GM21723 (cell line): ENCODE measurements around the gene RAB24.
A peak's percentile ranks its signal among the peaks of the same experiment; 100 is the strongest.
"Not testable (repeated sequence)": the region's sequence is repeated elsewhere in the genome, so short reads cannot be mapped to it uniquely, and the experiment has no call there.

Experiments used
- ATAC-seq: cut with Tn5 transposase; IDR thresholded peaks from one replicate; pipeline ENCODE4 v1.9.1; 2021; ENCODE audit warnings: mild to moderate bottlenecking, moderate library complexity; ENCODE audit not compliant: unreplicated experiment

Gene RAB24

DNA sequence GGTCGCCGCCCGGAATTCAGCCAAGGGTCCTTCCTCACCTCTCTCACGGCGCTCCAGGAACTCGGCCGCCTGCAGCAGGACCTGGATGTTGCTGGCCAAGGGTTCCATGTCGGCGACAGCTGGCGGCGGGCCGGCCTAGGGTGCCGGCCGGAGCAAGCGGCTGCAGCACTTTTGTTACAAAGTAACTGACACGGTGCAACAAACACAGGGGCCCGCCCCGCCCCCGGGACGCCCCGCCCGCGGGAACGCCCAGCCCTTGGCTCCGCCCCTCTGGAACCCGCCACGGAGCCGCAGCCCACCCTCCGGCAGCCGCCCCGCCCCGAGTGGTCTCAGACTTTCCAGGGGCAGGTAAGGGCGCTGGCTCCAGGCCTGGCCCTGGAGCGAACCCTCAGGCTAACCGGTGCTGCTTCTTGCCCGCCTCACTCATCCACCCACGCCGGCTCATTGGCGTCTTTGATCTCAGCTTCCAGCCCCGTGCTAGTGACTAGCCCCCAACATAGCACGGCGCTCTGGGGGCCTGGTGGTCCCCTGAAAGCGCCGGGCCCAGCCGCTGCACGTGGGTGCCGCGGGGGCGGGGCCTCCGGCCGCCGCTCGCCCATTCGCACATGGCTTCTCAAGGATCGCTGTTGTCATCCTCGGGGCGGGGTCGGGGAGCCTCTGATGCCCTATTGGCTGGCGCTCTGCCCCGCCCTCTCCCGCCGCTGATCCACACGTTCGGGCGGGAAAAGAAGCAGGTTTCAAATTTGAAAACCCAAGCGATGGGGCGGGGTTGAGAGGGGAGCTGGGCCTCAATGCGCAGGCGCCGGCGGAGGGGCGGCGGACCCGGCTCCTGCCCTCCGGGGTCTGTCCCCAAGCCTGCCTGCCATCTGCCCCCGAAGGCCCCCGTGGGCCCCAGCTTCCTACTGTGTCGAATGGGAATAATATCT, 8.5 kb upstream of the RAB24 start, which contains the start of gene MXD3:
Gene MXD3 (minus strand): TSS at position 176 of the 926 bp plus-strand sequence. CDS start 68 bp downstream, at position 108.
- peak; percentile 69 for ATAC-seq

DNA sequence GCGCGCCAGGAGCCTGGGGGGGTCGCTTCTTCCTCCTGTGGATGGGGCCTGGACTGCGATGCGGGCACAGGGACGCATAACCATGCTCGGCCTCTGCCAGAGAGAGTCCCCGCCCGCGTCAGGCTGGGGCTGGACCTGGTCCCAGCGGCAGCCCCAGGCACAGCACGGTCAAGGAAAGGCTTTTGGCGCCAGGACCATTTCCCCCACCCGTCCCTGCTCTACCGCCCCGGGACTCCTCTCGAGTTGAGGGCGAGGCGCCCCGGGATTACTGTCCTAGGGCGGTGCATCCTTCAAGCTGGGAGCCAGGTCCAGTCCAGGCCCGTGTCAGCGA, 7.8 kb upstream of the RAB24 start:
- ATAC-seq: peak; percentile 1

DNA sequence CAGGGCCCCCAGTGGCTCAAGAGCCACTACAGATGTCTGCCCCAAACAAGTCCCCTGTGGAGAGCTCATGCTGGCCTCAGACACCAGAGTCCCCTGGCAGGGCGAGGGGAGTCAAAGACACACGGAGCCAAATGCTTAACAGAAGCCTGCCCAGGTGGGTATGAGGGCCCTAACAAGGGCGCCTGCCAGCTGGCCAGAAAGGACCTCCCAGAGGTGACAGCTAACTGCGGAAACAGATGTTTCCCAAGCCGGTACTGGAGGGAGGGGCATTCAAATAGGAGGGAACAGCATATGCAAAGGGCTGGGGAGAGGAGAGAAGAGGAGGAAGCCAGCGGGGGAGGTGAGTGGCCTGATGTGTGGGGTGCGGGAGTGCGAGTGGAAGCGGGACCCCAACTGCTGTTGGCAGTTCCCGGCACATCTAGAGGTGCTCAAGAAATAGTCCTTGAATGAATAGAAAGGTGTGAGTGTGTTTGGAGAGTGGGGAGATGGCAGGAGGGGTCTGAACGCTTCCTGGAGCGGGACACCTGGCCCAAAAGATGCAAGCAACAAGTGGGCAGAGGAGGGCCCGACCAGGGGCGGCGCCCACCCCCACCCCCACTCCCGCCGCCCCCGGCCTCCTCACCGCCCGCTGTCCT, 7.4 kb upstream of the RAB24 start:
- peak; percentile 0 for ATAC-seq

DNA sequence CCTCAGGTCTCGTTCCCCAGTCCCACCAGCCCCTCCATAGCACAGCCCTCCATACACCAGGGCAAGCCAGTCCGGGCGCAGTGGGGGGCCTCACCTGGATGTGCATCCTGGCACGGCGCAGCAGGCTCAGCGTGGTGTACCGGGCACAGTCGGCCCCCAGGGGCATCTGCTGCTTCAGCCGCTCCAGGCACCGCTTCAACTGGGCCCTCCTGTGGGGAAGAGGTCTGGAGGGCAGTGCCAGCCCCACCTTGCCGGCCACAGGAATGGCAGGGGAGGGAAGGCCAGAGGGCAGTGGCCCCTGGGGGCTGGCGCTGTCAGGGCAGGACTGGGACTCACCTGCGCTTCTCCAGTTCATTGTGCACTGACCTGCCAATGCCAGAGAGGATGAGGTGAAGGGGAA, 6.8 kb upstream of the RAB24 start:
- no peak for ATAC-seq

DNA sequence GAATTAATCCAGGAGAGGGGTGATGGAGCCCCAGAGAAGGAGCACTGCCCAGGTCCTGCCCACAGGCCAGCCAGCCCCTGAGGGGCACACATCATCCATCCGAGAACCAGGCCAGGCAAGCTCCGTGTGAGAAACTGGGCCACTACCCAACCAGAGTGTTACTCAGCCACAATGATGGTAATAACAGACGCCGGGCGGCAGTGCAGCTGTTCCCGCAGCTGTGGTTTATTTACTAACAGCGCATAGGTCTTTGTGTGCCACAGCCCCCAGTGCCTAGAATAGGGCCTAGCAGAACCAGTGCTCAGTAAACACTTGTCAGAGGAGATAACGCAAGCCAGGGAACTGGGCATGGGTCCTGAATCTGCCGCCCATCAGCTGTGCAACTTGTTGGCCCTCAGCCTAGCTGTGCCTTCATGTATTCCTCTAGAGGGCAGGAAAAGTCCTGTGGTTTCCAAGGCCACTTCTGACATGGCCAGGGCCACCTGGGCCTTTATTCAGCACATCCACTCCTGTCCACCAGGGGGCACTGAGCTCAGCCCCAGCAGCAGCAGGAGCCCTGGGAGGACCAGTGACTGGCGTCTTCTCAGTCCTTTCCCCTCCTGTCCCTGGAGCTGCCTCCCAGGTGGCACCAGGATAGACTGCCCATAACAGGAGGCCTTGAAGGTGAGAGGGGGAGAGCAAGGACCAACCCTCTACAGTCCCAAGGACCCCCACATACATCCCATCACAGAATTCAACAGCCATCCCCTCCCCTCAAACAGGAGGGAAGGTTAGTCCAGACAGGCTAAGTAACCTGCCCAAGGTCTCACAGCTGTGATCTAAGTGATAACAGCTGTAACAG, 6.1 kb upstream of the RAB24 start:
- no peak for ATAC-seq

DNA sequence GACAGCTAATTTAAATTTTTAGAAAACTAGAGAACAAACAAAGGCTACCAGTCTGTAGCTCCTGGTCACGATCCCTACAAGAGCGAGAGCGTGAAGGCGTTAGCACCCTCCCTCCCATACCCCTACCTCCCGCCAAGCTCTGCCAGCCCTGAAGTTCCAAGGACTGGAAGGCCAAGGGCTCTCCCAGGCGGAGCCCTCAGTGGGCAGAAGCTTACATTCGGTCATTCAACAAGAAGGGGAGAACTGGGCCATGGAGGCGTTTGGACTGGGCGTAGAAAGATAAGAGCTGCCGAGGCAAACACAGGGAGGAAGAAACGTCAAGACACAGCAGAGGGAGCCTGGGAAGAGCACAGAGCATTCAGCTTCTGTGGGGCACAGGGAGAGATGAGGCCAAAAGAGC, 5.2 kb upstream of the RAB24 start:
- no peak for ATAC-seq

DNA sequence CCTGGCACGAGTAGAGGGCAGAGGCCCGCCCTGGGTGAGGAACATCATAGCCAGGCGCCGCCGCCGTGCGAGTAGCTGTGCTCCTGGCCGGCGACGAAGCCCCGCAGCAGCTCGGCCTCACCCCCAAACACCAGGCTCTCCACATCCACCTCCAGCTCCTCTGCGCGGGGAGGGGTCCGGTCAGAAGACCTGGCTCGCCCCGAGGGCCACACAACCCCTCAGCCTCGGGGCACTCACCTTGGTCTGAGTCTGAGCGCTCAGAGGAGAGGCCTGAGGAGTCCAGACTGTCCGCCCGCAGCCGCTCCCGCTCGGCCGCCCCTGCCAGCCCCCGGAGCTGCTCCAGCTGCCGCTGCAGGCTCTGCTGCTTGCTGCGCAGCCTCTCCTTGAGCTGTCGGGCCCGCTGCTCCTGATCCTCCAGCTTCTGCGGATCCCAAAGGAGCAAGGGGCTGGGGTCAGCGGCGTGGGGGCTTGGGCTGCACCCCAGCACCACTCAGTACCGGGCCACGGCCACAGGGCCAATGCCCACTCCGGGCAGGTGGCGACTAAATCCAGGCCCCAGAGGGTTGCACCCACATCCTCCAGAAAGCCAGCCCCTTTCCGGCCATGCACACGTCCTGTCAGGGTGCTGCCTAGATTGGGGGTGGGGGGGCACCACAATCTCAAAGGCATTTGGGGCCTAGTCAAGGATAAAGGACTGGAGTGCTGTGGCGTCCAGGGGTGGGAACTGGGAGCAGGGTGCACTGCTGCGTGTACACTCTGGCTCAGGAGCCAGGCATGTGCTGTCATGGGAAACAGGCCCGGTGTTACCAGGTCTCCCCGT, 4.2 kb upstream of the RAB24 start:
- no peak for ATAC-seq

DNA sequence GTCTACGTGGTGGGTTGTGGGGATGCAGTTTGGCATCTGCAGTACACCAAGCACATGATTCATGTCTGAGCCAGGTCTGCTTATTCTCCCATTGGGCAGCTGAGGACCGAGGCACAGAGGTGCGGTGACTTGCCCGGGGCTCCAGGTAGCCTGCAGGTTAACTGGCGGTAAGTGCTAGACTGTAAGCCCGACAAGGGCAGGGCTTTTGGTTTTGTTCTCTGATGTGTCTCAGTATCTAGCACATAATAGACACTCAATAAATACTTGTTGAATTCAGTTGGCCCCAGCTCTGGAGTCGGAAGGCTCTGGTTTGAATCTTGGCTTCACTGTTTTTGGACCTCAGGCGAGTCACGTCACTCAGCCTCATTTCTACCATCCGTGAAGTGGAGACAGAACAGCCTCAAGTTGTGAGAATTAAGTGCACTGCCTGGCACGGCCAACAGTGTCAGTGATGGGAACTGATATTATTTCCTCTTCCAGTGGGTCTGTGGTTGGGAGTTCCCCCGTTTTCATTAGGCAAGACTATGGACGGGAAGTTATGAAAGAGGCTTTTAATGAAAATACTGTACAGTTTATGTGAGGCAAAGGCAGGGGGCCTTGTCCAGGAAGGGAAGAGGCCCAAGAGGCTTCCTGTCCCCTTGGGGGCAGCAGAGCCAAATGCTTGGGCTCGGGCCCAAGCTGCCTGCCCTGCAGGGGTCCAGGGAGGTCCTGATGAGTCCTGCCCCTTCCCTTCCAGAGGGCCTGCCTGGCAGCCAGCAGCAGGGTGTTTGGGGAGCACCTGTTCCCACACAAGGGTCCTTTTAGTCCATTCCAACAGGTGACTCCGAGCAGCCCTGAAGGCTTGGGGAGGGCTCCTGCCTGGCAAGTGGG, 3.4 kb upstream of the RAB24 start:
- ATAC-seq: no peak

DNA sequence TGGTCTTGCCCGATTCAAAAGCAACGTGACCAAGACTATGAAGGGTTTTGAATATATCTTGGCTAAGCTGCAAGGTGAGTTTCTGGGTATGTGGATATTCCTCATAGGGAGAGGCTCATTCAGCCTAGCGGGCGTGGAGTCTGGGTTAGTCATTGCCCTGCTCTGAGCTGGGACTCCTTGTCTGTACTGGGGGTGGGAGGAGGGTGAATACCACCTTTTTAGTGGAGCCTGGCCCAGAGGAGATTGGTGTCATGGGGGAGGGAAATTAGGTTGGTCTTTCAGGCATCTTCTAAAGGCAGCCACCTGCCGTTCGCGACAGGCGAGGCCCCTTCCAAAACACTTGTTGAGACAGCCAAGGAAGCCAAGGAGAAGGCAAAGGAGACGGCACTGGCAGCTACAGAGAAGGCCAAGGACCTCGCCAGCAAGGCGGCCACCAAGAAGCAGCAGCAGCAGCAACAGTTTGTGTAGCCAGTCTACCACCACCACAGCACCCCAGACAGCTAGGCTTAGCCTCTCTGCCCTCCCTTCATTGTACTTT, 2.7 kb upstream of the RAB24 start:
- not testable (repeated sequence) for ATAC-seq

DNA sequence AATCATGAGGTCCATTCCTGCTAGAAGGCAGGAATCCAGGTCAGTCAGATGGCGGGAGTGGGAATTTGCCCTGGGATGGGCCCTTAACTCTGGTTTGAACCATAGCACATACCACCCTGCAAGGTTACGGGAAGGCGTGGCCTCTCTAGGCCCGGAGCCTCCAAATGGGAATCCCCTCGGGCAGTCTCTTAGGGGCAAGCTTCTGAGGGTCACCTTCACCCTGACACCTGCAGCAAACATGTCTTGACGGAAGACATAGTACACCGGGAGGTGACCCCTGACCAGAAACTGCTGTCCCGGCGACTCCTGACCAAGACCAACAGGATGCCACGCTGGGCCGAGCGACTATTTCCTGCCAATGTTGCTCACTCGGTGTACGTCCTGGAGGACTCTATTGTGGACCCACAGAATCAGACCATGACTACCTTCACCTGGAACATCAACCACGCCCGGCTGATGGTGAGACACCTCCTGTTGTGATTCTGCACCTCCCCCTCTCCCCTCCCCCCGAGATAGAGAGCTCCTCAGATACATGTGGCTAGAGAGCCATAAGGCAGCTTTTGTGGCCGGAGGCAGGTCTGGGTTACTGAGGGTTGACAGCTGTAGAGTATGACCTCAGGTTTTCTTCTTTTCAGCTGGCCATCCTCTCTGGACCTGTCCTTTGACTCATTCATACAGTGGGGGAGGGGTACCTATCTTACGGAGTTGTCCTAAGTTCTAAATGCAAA, 1.0 kb upstream of the RAB24 start:
- no peak for ATAC-seq

DNA sequence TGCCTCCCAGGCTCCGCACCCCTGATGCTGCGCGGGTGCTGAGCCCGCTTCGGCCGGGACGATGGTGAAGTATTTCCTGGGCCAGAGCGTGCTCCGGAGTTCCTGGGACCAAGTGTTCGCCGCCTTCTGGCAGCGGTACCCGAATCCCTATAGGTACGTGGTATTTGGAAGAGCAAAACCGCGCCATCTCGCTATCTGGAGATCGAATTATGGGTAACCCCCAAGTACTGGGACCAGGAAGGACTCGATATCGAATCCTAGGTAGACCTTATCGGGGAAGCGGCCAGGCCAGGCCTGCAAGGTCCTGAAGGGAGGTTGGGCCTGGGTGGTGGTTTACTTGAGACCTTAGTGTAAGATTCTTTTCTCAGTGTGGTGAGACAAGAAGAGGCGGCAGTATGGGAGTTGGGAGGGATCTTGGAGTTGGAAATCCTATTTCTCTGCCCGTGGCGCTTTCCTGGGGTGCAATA, 439 bp upstream of the RAB24 start:
- peak; percentile 12 for ATAC-seq

DNA sequence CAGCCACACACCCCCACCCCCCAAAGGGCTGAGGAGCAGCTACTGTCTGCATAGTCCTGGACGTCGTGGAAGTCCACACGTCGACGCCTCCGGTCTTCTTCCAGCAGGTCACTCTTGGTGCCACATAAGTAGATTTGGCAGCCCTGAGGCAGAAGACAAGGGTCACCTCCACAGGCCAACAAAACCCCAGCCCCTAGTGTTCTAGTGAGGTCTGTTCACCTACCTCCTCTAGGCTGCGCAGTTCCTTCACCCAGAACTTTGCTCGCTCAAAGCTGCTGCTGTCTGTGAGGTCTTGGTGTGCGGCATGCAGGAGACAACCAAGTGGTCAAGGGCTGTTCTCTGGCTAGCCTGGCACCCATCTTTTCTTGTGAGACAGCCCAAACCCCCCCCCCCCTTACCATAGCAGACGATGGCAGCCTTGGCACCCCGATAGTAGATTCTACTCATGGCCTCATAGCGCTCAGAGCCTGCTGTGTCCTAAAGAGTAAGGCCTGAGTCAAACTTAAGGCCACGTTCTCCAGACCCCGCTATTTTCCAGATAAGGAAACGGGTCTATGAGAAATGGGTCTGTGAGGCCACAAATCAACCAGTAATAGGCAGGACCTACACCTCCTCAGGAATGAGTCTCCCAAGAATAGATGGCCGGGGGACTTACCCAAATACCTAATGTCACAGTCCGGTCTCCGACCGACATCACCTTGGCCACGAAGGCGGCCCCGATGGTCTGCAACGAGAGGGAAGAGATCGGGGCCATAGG, 987 bp downstream of the RAB24 start:
- ATAC-seq: no peak

DNA sequence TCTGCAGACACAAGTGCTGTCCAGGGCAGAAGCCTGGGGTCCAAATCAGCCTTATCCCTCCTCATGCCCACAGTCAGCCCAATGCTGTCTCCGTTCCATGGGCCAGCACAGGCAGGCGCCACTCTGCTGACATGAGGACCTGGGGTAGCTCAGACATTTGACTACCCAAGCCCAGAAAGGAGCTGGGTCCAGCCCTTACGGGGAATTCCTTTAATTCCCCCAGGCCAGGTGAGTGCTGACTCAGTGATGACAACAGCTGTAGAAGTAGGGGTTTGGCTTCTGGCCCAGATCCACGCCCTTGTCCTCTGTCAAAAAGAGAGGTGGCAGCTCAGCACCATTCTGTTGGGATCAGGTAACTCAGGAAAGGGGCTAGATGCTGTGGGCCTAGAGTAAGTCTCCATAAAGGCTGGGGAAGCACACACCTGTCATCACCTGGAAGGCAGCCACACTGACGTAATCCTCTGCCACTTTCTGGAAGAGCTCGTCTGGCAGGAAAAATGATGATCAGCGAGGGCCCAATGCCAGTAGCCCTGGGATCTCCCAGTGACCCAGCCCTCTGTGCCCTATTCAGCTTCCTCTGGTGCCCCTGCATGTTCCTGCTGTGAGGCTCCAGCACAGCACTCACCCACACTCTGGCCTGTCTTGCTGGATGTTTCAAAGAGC, 1.9 kb downstream of the RAB24 start:
- no peak for ATAC-seq

DNA sequence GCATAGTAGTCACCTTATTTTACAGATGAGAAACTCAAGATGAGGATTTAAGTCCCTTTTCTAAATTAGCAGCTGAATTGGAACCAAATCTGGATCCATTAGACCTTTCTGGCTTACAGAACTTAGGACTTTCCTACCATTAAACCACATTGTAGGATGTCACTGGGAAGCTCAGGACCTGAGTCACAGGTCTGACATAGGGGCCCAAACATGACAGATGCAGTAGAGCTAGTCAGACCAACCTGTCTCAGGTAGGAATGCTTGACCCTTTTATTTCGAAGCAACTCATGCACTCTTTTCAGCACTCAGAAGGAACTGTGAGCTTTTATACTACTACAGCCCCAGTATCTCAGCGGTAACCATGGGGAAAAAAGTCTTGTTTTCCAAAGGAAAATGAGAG, 2.6 kb downstream of the RAB24 start:
- no peak for ATAC-seq

DNA sequence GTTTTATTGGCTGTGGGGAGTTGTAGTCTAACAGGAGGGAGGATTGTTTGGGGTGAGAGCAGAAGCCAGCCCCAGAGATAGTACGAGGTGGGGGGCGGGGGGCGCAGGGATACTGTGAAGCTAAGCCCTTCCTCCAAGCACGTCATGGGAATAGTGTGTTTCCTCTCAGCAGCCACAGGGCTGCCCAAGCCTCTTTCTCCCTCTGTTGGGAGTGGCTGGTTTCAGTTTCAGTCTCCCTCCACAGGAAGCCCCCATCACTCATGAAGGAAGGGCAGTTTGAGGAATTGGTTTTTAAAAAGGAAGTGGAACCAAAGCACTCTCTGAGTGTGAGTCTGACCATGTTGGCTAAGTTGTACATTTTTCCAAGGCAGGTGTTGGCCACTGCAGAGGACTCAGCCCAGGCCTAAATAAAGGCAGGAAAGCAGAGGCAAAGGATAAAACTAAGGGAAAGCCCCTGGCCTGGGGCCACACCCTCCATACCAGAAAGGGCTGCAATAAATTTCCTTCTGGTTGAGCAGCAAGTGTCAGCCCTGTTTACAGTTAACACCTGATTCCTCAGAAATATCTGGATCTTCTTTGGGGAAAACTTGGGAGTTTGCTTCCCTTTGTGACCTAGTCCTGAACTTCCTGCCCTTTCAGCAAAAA, 3.2 kb downstream of the RAB24 start:
- peak; percentile 36 for ATAC-seq

DNA sequence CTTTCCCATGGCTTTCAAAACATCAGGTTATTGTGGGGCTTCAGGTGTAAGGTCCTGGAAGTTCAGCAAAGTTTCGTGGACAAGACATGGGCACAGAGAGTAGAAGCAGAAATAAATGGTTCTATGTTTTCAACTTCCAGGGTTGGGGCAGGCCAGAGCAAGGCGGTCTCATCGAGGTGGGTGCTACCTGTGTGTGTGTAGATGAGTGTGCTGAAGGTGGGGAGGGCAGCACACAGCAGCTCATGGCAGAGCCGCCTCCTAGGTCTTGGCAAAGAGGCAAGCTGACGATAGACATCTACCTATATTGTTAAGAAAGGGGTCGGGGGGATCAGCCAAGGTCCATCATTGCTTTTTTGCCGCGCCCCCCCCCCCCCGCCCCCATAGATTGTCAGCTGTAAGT, 3.8 kb downstream of the RAB24 start:
- no peak for ATAC-seq

DNA sequence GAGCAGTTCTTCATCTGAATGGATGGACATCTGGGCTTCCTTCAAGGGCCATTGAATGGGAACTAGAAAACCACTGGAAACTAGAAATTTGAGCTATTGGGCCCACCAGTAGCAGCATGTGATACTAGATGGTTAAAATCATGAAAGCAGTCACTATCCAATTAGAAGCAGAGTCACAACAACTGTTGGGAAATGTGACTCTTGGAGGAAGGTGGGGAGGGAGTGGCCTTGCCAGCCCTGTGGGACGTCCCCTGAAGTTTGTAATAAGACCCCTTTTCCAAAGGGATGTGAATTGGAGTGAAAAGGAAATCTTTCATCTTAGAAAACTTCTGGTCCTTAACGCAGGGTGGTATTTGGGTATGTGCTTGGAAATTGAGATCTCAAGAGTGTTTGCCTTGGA, 5.6 kb downstream of the RAB24 start:
- ATAC-seq: no peak
